PC-3 (cell line): Measurements from ENCODE around the gene CHRM5. TPM values are rescaled to one million over a fixed set of nuclear protein-coding genes. Genes with fewer than 3 reads are reported as not detected.

Experiments
- ATAC-seq: fragments of 200-7000 bp; cut with Tn5 transposase; 2 replicates; pipeline ENCODE4 v1.9.1; 2020; ENCODE audit warnings: mild to moderate bottlenecking, moderate library complexity
- BruUV-seq: library from RNA; stranded (reverse); fragments of 400-500 nt; replicated peaks from 2 replicates; lab custom pipeline; 2021; lab: Mats Ljungman, UMichigan
- CTCF ChIA-PET: fragments of 300-600 bp; sonication (Branson Sonifier 250); formaldehyde crosslinking; loops from one replicate; lab custom pipeline; 2022; ENCODE audit warnings: antibody characterized with exemption; lab: Charles Lee
- POLR2A ChIA-PET: fragments of 300-600 bp; sonication (Branson Sonifier 250); formaldehyde crosslinking; loops from one replicate; lab custom pipeline; 2022; ENCODE audit warnings: antibody characterized with exemption; ENCODE audit not compliant: unreplicated experiment; lab: Charles Lee
- DNase-seq: peaks from one replicate; pipeline ENCODE4 v3.0.0-alpha.2; 2015
- H2AFZ ChIP-seq: fragments of 300-600 bp; sonication (generic); 2 replicates; pipeline ENCODE4 v1.6.0; 2016; ENCODE audit warnings: antibody characterized with exemption, low read length
- H3F3A ChIP-seq: fragments of 300-600 bp; sonication (generic); one replicate; pipeline ENCODE4 v1.6.0; 2017; ENCODE audit warnings: antibody characterized with exemption, low read length, control low read depth, mild to moderate bottlenecking; ENCODE audit not compliant: unreplicated experiment
- H3K27ac ChIP-seq: fragments of 300-600 bp; sonication (generic); 2 replicates; pipeline ENCODE4 v1.5.1; 2016; ENCODE audit warnings: mild to moderate bottlenecking, low read length
- H3K27me3 ChIP-seq: fragments of 300-600 bp; sonication (generic); 2 replicates; pipeline ENCODE4 v1.6.1; 2016; ENCODE audit warnings: low read length, mixed read lengths
- H3K36me3 ChIP-seq: fragments of 300-600 bp; sonication (generic); 2 replicates; pipeline ENCODE4 v1.6.1; 2016; ENCODE audit warnings: low read depth, mixed run types, low read length, mixed read lengths
- H3K4me1 ChIP-seq: fragments of 300-600 bp; sonication (generic); 2 replicates; pipeline ENCODE4 v1.5.1; 2016; ENCODE audit warnings: low read length; ENCODE audit not compliant: insufficient read depth
- H3K4me2 ChIP-seq: fragments of 300-600 bp; sonication (generic); 2 replicates; pipeline ENCODE4 v1.6.0; 2016; ENCODE audit warnings: low read length
- H3K4me3 ChIP-seq: fragments of 300-600 bp; sonication (generic); 2 replicates; pipeline ENCODE4 v1.5.1; 2016; ENCODE audit warnings: mild to moderate bottlenecking, low read length, mixed read lengths
- H3K79me2 ChIP-seq: fragments of 300-600 bp; sonication (generic); 2 replicates; pipeline ENCODE4 v1.6.1; 2017; ENCODE audit warnings: low read length, mixed read lengths
- H3K9ac ChIP-seq: fragments of 300-600 bp; sonication (generic); 2 replicates; pipeline ENCODE4 v1.6.0; 2016; ENCODE audit warnings: mild to moderate bottlenecking, low read length
- H3K9me2 ChIP-seq: fragments of 300-600 bp; sonication (generic); replicated peaks from 2 replicates; pipeline ENCODE4 v1.6.1; 2016; ENCODE audit warnings: mixed run types, low read length, mixed read lengths
- H3K9me3 ChIP-seq: fragments of 300-600 bp; sonication (generic); 2 replicates; pipeline ENCODE4 v1.6.1; 2016; ENCODE audit warnings: low read length, mixed read lengths
- H4K20me1 ChIP-seq: fragments of 300-600 bp; sonication (generic); 2 replicates; pipeline ENCODE4 v1.6.1; 2016; ENCODE audit warnings: low read length, mixed read lengths
- CTCF ChIP-seq: fragments of 300-600 bp; sonication (generic); conservative IDR thresholded peaks from 2 replicates; pipeline ENCODE4 v1.5.1; 2017; ENCODE audit warnings: antibody characterized with exemption, low read depth, mild to moderate bottlenecking, low read length
- EZH2 ChIP-seq: fragments of 300-600 bp; sonication (generic); IDR thresholded peaks from one replicate; pipeline ENCODE4 v1.6.1; 2017; ENCODE audit warnings: antibody characterized with exemption, mild to moderate bottlenecking, low read length; ENCODE audit not compliant: unreplicated experiment
- EZH2phosphoT487 ChIP-seq: fragments of 300-600 bp; sonication (generic); IDR thresholded peaks from 2 replicates; pipeline ENCODE4 v1.6.1; 2018; ENCODE audit warnings: mild to moderate bottlenecking, antibody characterized with exemption, low read length, borderline replicate concordance
- intact Hi-C: fragments of 100-400 bp; cut with micrococcal nuclease; formaldehyde crosslinking; loops from 2 replicates; pipeline ENCODE4 v1.9.0; 2023
- total RNA-seq: library from RNA; depleted of rRNA; stranded (reverse); fragments of >200 nt; gene quantifications from 2 replicates; pipeline ENCODE4 v1.2.3, GENCODE V29; 2014

Gene CHRM5
- total RNA-seq, 1 experiment from 2014 or later = 0.04 TPM

- H3K79me2 ChIP-seq = no peaks in the 10 kb centered on the region
- POLR2A ChIA-PET = no interaction called here
- intact Hi-C loops = no loop called here
- DNase-seq (no peak), ATAC-seq (no peak)
- TF ChIP-seq EZH2phosphoT487 = no peak
- no peak overlapping the region for H3K4me3 ChIP-seq
- BruUV-seq = no TSS peak
- no peaks in the 10 kb centered on the region for H3K27me3 ChIP-seq
- no peaks in the 10 kb centered on the region for H3K9me3 ChIP-seq
- H3K4me1 ChIP-seq = no peaks in the 10 kb centered on the region
- CTCF ChIA-PET = no interaction called here
- no peaks in the 10 kb centered on the region for H3F3A ChIP-seq
- H3K9ac ChIP-seq = no peak overlapping the region
- H4K20me1 ChIP-seq = no peaks in the 10 kb centered on the region
- no peak overlapping the region for H2AFZ ChIP-seq
- H3K27ac ChIP-seq = no peak overlapping the region
- H3K4me2 ChIP-seq = no peak overlapping the region
- H3K9me2 ChIP-seq = no peaks in the 10 kb centered on the region
- no peaks in the 10 kb centered on the region for H3K36me3 ChIP-seq
Measured at GRCh38 chr15:34010921-34011320, 42.6 kb downstream of the CHRM5 start.

GRCh38 chr15:34011481-34011880 lies 43.2 kb downstream of the CHRM5 start:
- no peak overlapping the region for H3K4me3 ChIP-seq
- no peaks in the 10 kb centered on the region for H4K20me1 ChIP-seq
- DNase-seq (no peak), ATAC-seq (no peak)
- H3F3A ChIP-seq = no peaks in the 10 kb centered on the region
- H2AFZ ChIP-seq = no peak overlapping the region
- no peak for TF ChIP-seq CTCF
- no peak for TF ChIP-seq EZH2
- no peak for TF ChIP-seq EZH2phosphoT487
- H3K79me2 ChIP-seq = no peaks in the 10 kb centered on the region
- BruUV-seq = no TSS peak
- intact Hi-C loops = no loop called here
- CTCF ChIA-PET = no interaction called here
- no peak overlapping the region for H3K27ac ChIP-seq
- H3K9ac ChIP-seq = no peak overlapping the region
- H3K36me3 ChIP-seq = no peaks in the 10 kb centered on the region
- no peaks in the 10 kb centered on the region for H3K4me1 ChIP-seq
- H3K9me2 ChIP-seq = no peaks in the 10 kb centered on the region
- POLR2A ChIA-PET = no interaction called here
- H3K9me3 ChIP-seq = no peaks in the 10 kb centered on the region
- H3K4me2 ChIP-seq = no peak overlapping the region
- no peaks in the 10 kb centered on the region for H3K27me3 ChIP-seq

DNA sequence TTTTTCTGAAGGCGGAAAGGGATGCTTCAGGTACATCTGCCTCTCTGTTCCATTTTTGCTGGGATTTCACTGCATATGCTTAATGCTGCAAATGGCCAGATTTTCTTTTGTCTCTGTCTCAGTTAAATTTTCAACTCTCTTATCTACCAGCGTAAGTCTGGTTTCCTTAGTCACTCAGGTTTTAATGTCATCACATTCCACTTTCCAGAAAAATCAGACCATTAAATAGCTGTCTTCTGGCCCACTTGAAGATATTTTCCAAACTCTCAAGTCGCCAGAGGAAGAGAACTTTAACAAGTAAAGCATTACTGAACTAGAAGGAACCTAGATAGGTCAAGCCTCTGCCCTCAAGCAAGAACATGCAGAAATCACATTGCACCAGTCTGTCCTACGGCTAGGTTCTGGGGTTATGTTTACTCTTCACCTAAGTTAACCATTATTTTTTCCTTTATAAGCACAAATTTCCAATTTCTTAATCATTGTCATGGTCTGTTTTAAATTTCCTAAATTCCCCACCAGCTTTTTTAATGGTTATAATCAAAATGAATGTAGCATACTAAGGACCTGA lies 44.2 kb downstream of the CHRM5 start:
- TF ChIP-seq CTCF (no peak), EZH2phosphoT487 (no peak), EZH2 (no peak)
- Histone ChIP-seq H3K9me2 (no peaks in the 10 kb centered on the region), H3K9ac (no peak overlapping the region), H3F3A (no peaks in the 10 kb centered on the region), H3K9me3 (no peaks in the 10 kb centered on the region), H3K27ac (no peak overlapping the region), H2AFZ (no peak overlapping the region), H3K36me3 (no peaks in the 10 kb centered on the region), H3K4me2 (no peak overlapping the region), H3K79me2 (no peaks in the 10 kb centered on the region), H3K4me1 (no peaks in the 10 kb centered on the region), H3K27me3 (no peaks in the 10 kb centered on the region), H3K4me3 (no peak overlapping the region), H4K20me1 (no peaks in the 10 kb centered on the region)
- ChIA-PET CTCF (no interaction called here), POLR2A (no interaction called here)
- intact Hi-C loops = no loop called here
- ATAC-seq (no peak), DNase-seq (no peak)
- no TSS peak for BruUV-seq
